Trophoblast cell (in vitro differentiated cells and primary cell): ENCODE data around the gene U2AF2.

Experiments
- DNase-seq, 2 donors: peaks; one replicate each; pipeline ENCODE4 v3.0.0-alpha.2; 2016
- H2AFZ ChIP-seq: 2 replicates; pipeline ENCODE4 v1.6.1; 2013; ENCODE audit warnings: low read length, moderate library complexity, mild to moderate bottlenecking; ENCODE audit not compliant: insufficient read depth, poor library complexity
- H2AK5ac ChIP-seq: 2 replicates; pipeline ENCODE4 v1.6.1; 2013; ENCODE audit warnings: mild to moderate bottlenecking, low read length
- H2BK120ac ChIP-seq: 2 replicates; pipeline ENCODE4 v1.6.1; 2013; ENCODE audit warnings: low read length, mild to moderate bottlenecking, moderate library complexity; ENCODE audit not compliant: insufficient read depth, poor library complexity
- H2BK12ac ChIP-seq: 2 replicates; pipeline ENCODE4 v1.6.1; 2013; ENCODE audit warnings: mild to moderate bottlenecking, low read length, moderate library complexity
- H2BK5ac ChIP-seq: 2 replicates; pipeline ENCODE4 v1.6.1; 2013; ENCODE audit warnings: low read length, low read depth, moderate library complexity, mild to moderate bottlenecking; ENCODE audit not compliant: poor library complexity
- H3K14ac ChIP-seq: 2 replicates; pipeline ENCODE4 v1.6.1; 2013; ENCODE audit warnings: mild to moderate bottlenecking, low read length
- H3K18ac ChIP-seq: 2 replicates; pipeline ENCODE4 v1.6.1; 2013; ENCODE audit warnings: mild to moderate bottlenecking, low read length
- H3K23ac ChIP-seq: 2 replicates; pipeline ENCODE4 v1.6.1; 2013; ENCODE audit warnings: low read length
- H3K27ac ChIP-seq: 2 replicates; pipeline ENCODE4 v1.5.1; 2013; ENCODE audit warnings: low read depth, mild to moderate bottlenecking, inconsistent platforms, low read length, moderate library complexity
- H3K27me3 ChIP-seq: 2 replicates; pipeline ENCODE4 v1.6.1; 2013; ENCODE audit warnings: inconsistent platforms, mild to moderate bottlenecking, low read length, moderate library complexity; ENCODE audit not compliant: insufficient read depth
- H3K36me3 ChIP-seq, 2 experiments: 1 replicate in 1 of 2; 2 replicates in 1 of 2; pipeline ENCODE4 v1.6.1; 2013; ENCODE audit warnings: low read length in 2 of 2, mild to moderate bottlenecking in 2 of 2, moderate library complexity in 1 of 2; ENCODE audit not compliant: insufficient read depth in 2 of 2, control insufficient read depth in 1 of 2
- H3K4ac ChIP-seq: 2 replicates; pipeline ENCODE4 v1.6.1; 2013; ENCODE audit warnings: low read depth, mild to moderate bottlenecking, low read length, moderate library complexity
- H3K4me1 ChIP-seq, 2 experiments: 1 replicate in 1 of 2; 2 replicates in 1 of 2; pipeline ENCODE4 v1.6.1; 2013; ENCODE audit warnings: low read length in 2 of 2, mild to moderate bottlenecking in 2 of 2, moderate library complexity in 1 of 2; ENCODE audit not compliant: insufficient read depth in 2 of 2, control insufficient read depth in 1 of 2
- H3K4me2 ChIP-seq: 2 replicates; pipeline ENCODE4 v1.6.1; 2013; ENCODE audit warnings: inconsistent platforms, mild to moderate bottlenecking, low read length, moderate library complexity
- H3K4me3 ChIP-seq: 2 replicates; pipeline ENCODE4 v1.5.1; 2013; ENCODE audit warnings: mild to moderate bottlenecking, low read depth, low read length, inconsistent platforms
- H3K79me1 ChIP-seq: one replicate; pipeline ENCODE4 v1.6.1; 2013; ENCODE audit warnings: low read length
- H3K79me2 ChIP-seq: 2 replicates; pipeline ENCODE4 v1.6.1; 2013; ENCODE audit warnings: low read length, mild to moderate bottlenecking; ENCODE audit not compliant: control insufficient read depth, insufficient read depth, poor library complexity
- H3K9ac ChIP-seq: 2 replicates; pipeline ENCODE4 v1.6.1; 2013; ENCODE audit warnings: mild to moderate bottlenecking, low read length
- H3K9me3 ChIP-seq: 2 replicates; pipeline ENCODE4 v1.6.1; 2013; ENCODE audit warnings: low read depth, mild to moderate bottlenecking, control low read depth, inconsistent platforms, low read length; ENCODE audit not compliant: insufficient read depth
- H4K12ac ChIP-seq: 2 replicates; pipeline ENCODE4 v1.6.1; 2013; ENCODE audit warnings: low read depth, mild to moderate bottlenecking, low read length, moderate library complexity
- H4K8ac ChIP-seq: 2 replicates; pipeline ENCODE4 v1.6.1; 2013; ENCODE audit warnings: low read depth, mild to moderate bottlenecking, low read length, moderate library complexity
- H4K91ac ChIP-seq: one replicate; pipeline ENCODE4 v1.6.1; 2013; ENCODE audit warnings: low read depth, mild to moderate bottlenecking, low read length, moderate library complexity
- WGBS: extraction: QIAGEN DNeasy Blood & Tissue Kit; methylation state at CpG from one replicate; pipeline ENCODE4 v1.1.7; 2013; ENCODE audit warnings: missing lambda C conversion rate; ENCODE audit not compliant: insufficient read length, insufficient coverage; ENCODE audit errors: extremely low coverage; 5-methylcytosine and 5-hydroxymethylcytosine counted together

U2AF2 gene

GRCh38 chr19:55694656-55695491 lies 40.0 kb downstream of the U2AF2 start:
- Histone ChIP-seq H3K36me3 (peaks cover 81 to 83% of the 10 kb centered on the region in 2 experiments), H3K18ac (no peak overlapping the region), H2BK12ac (no peak overlapping the region), H2AK5ac (no peak overlapping the region), H3K14ac (no peak overlapping the region), H3K27ac (no peak overlapping the region), H3K9me3 (peaks cover 3% of the 10 kb centered on the region), H2BK120ac (no peak overlapping the region), H4K91ac (no peak overlapping the region), H4K8ac (no peak overlapping the region), H3K79me1 (no peaks in the 10 kb centered on the region), H3K4me3 (no peak overlapping the region), H3K9ac (no peak overlapping the region), H3K4me2 (no peak overlapping the region), H2AFZ (no peak overlapping the region), H3K79me2 (no peaks in the 10 kb centered on the region), H2BK5ac (no peak overlapping the region), H3K23ac (no peak overlapping the region), H4K12ac (no peak overlapping the region), H3K4me1 (no peaks in the 10 kb centered on the region), H3K27me3 (no peaks in the 10 kb centered on the region), H3K4ac (no peak overlapping the region)
- no peak for DNase-seq
- no CpG with 5 or more reads among the region's 37 CpGs for WGBS

- Histone ChIP-seq H3K4me1 (no peaks in the 10 kb centered on the region), H3K4ac (no peak overlapping the region), H3K27me3 (no peaks in the 10 kb centered on the region), H3K36me3 (peaks cover 78% of the 10 kb centered on the region in 2 experiments), H3K4me3 (no peak overlapping the region), H3K23ac (no peak overlapping the region), H3K9ac (no peak overlapping the region), H3K9me3 (peaks cover 3% of the 10 kb centered on the region), H3K79me2 (no peaks in the 10 kb centered on the region), H4K8ac (no peak overlapping the region), H3K14ac (no peak overlapping the region), H4K91ac (no peak overlapping the region), H3K18ac (no peak overlapping the region), H3K79me1 (no peaks in the 10 kb centered on the region), H2BK5ac (no peak overlapping the region), H3K27ac (no peak overlapping the region), H2AK5ac (no peak overlapping the region), H2AFZ (no peak overlapping the region), H3K4me2 (no peak overlapping the region), H4K12ac (no peak overlapping the region), H2BK12ac (no peak overlapping the region), H2BK120ac (no peak overlapping the region)
- DNase-seq, result no peak
- WGBS, result no CpG with 5 or more reads among the region's 23 CpGs
These were observed 40.9 kb downstream of the U2AF2 start for GRCh38 chr19:55695511-55696290.

GRCh38 chr19:55696301-55697068 lies 41.6 kb downstream of the U2AF2 start:
- Histone ChIP-seq H3K4ac (no peak overlapping the region), H4K8ac (no peak overlapping the region)

GRCh38 chr19:55697069-55697440 lies 42.2 kb downstream of the U2AF2 start:
- DNase-seq, result no peak
- H3K9ac ChIP-seq, result no peak overlapping the region
- no CpG with 5 or more reads among the region's 12 CpGs for WGBS

More at GRCh38 chr19:55696301-55697068, 41.6 kb downstream of the U2AF2 start:
- Histone ChIP-seq H3K9me3 (peaks cover 3% of the 10 kb centered on the region), H3K27me3 (no peaks in the 10 kb centered on the region), H3K4me2 (no peak overlapping the region), H3K4me1 (no peaks in the 10 kb centered on the region), H4K91ac (no peak overlapping the region), H3K79me2 (no peaks in the 10 kb centered on the region), H3K27ac (no peak overlapping the region), H2BK120ac (no peak overlapping the region), H2AFZ (no peak overlapping the region), H3K4me3 (no peak overlapping the region), H2BK5ac (no peak overlapping the region), H3K9ac (no peak overlapping the region), H2AK5ac (no peak overlapping the region), H3K23ac (peak overlapping the region; percentile 18), H4K12ac (no peak overlapping the region), H3K36me3 (peaks cover 72 to 73% of the 10 kb centered on the region in 2 experiments), H3K14ac (no peak overlapping the region), H3K79me1 (no peaks in the 10 kb centered on the region), H3K18ac (no peak overlapping the region), H2BK12ac (no peak overlapping the region)
- no CpG with 5 or more reads among the region's 20 CpGs for WGBS
- no peak for DNase-seq

More at GRCh38 chr19:55697069-55697440, 42.2 kb downstream of the U2AF2 start:
- peaks cover 67% of the 10 kb centered on the region in 2 experiments for H3K36me3 ChIP-seq
- no peak overlapping the region for H3K23ac ChIP-seq
- H4K12ac ChIP-seq, result no peak overlapping the region
- no peak overlapping the region for H3K4me2 ChIP-seq
- H3K4me3 ChIP-seq, result no peak overlapping the region
- no peak overlapping the region for H3K14ac ChIP-seq
- H2BK120ac ChIP-seq, result no peak overlapping the region
- no peak overlapping the region for H3K18ac ChIP-seq
- H2BK12ac ChIP-seq, result no peak overlapping the region
- no peak overlapping the region for H2AFZ ChIP-seq
- H3K79me1 ChIP-seq, result no peaks in the 10 kb centered on the region
- no peak overlapping the region for H4K8ac ChIP-seq
- H3K9me3 ChIP-seq, result peaks cover 3% of the 10 kb centered on the region
- H3K4ac ChIP-seq, result no peak overlapping the region
- H3K4me1 ChIP-seq, result no peaks in the 10 kb centered on the region
- no peak overlapping the region for H2BK5ac ChIP-seq
- no peak overlapping the region for H3K27ac ChIP-seq
- H2AK5ac ChIP-seq, result no peak overlapping the region
- no peaks in the 10 kb centered on the region for H3K27me3 ChIP-seq
- no peak overlapping the region for H4K91ac ChIP-seq
- H3K79me2 ChIP-seq, result no peaks in the 10 kb centered on the region
